G401 (cell line): Measurements from ENCODE around the gene SIGLEC8. TPM values are rescaled to one million over a fixed set of nuclear protein-coding genes. Genes with fewer than 3 reads are reported as not detected.
"Not testable (repeated sequence)": the region's sequence is repeated elsewhere in the genome, so short reads cannot be mapped to it uniquely, and the experiment has no call there.

Source experiments
- DNase-seq: peaks from one replicate; pipeline ENCODE4 v3.0.0-alpha.2; 2015; ENCODE audit warnings: low spot score
- in situ Hi-C: cut with HindIII; loops from 2 replicates; pipeline ENCODE4 v1.10.0; 2016; ENCODE audit warnings: low sequenced_read_pairs, mixed read lengths
- total RNA-seq: library from RNA; depleted of rRNA; stranded (reverse); fragments of >200 nt; shearing (Covaris generic); gene quantifications from 2 replicates; pipeline ENCODE4 v1.2.3, GENCODE V29; 2014; rRNA removed

SIGLEC8 gene
- total RNA-seq = not detected in 2 replicates

GRCh38 chr19:51458051-51458645, at the start of gene SIGLEC8:
Gene SIGLEC8 (minus strand): TSS chr19:51458454. CDS start chr19:51458387, 67 bp downstream.
- in situ Hi-C loops = no loop called here
- no peak for DNase-seq

- in situ Hi-C loops = no loop called here
Observed at GRCh38 chr19:51507640-51508058, 49.4 kb upstream of the SIGLEC8 start.

DNA sequence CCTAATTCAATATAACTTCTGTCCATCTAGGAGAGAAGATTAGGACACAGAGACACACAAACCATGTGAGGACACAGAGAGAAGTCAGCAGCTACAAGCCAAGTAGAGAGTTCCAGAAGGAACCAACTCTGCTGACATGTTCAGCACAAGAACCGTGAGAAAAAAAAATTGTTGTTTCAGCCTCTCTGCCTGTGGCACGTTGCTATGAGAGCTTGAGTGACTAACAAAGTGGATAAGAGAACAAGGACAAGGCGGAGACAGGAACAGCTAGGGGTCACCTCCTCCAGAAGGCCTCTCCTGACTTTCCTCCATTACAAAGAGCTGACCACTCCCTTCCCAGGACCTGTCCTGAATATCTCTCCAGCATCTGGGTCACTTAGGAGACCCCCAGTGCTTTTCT, 48.9 kb upstream of the SIGLEC8 start:
- no peak for DNase-seq
- in situ Hi-C loops = no loop called here

More at GRCh38 chr19:51507640-51508058, 49.4 kb upstream of the SIGLEC8 start:
- no peak for DNase-seq

GRCh38 chr19:51505904-51506303, 47.6 kb upstream of the SIGLEC8 start:
- DNase-seq = no peak
- in situ Hi-C loops = no loop called here

GRCh38 chr19:51503896-51504295, 45.6 kb upstream of the SIGLEC8 start:
- DNase-seq = no peak
- in situ Hi-C loops = no loop called here

DNA sequence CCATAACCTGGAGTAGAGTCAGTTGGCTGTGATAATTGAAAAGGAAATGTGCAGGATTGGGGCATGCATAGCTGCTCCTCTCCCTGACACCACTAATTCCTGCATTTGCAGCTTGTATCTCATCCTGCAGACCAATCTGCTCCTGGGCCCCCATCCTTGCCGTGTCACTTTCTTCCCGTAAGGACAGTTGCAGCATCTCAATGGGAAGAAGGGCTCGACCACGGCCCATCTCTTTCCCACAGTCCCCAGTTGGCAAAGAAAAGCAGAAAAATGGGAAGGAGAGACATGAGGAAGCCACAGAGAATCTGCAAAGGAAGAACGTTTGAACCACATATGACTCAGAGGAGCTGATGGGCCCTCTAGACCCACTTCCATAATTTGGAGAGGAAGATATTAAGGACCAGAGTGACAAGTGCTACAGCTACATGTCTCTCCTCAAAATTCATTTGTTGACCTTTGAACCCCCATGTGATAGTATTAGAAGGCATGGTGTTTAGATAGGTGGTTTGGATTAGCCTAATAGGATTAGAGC, 45.1 kb upstream of the SIGLEC8 start:
- DNase-seq = no peak
- in situ Hi-C loops = no loop called here

DNA sequence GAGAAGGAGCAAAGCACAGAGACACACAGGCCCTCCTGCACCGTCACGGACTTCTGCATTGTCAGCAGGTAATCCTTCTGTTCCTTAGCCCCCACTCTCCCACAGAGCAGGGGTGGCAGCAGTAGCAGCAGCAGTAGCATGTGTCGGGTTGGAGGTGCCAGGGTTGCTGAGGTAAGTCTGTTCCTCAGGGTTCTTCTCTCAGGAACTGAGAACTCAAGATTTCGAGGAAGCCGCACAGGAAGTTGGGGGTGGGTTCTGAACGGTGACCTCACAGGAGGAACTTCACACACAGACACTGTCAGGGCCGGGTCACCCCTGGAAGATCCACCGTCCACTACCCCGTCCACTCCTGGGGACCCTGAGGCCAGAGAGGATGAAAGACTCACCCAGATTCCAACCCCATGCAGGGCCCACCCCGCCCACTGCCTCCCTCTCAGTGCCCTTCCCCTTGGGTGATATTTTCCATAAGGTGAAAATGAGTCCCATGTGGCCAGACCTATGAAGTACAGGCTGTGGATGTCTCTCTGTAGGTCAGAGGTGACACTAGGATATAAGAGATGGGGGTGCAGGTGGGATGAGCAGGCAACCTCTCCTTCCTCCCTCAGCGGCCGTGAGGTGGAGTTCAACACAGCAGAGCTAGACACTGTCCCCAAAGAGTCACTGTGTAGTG, 43.5 kb upstream of the SIGLEC8 start, which contains the start of gene SIGLEC12:
Gene SIGLEC12 (minus strand): TSS at position 207 of the 670 bp plus-strand sequence. CDS start 67 bp downstream, at position 140.
- in situ Hi-C loops = no loop called here
- no peak for DNase-seq

DNA sequence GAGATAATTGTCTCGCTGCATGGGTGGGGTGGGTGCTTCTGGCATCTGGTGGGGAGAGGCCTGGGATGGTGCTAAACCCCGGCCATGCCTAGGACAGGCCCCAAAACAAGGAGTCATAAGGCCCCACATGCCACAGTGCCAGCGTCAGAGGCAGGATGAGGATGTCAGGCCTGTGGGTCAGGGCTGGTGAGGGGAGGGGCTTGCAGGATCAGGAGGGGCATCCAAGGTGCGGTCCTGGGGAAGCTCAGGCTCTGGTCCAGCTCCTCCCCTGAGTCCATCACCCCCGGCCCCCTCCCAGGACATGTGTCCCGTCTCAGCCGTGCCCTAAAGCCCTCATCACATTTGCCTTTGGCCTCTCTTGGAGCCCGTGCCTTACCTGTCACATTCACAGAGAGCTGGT, 42.7 kb upstream of the SIGLEC8 start:
- DNase-seq, in situ Hi-C loops: not testable (repeated sequence)

- no peak for DNase-seq
- in situ Hi-C loops = no loop called here
Observed at GRCh38 chr19:51497666-51498065, 39.4 kb upstream of the SIGLEC8 start.

DNA sequence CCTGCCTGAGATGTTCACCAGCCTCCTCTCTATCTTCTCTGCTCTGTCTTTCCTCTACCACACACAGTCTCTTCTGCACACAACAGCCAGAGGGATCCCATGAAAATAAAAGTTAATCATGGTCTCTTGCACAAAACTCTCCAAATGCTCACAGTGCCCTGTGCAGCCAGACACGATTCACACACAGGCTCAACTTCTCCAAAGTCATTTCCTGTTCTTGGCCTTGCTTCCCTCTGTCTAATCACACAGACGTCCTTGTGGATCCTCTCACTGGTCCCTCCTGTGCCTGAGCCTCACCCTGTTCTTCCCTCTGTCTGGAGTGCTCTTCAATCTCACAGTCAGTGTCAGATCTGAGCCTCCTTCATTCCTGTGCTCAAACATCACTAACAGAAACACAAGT, 35.5 kb upstream of the SIGLEC8 start:
- no peak for DNase-seq
- in situ Hi-C loops = no loop called here

DNA sequence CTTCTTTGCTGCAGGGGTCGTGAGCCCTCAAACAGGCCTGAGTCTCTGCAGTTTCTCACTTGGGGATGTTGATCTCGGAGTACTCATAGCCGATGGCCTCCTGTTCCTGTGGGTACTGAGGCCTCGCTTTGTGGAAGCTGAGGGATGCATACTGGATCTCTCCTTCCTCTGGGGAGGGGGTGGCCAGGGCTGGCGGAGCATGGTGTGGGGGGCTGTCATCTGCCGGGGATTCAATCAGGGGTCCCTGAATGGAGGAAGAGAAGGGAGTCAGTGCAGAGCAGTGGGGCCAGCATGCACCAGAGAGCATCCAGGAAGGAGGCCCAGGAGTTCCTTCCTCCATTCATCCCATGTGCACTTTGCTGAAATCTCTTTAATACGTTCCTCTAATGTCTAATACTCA, 33.3 kb upstream of the SIGLEC8 start:
- DNase-seq = no peak
- in situ Hi-C loops = no loop called here

GRCh38 chr19:51490676-51491075, 32.4 kb upstream of the SIGLEC8 start:
- in situ Hi-C loops = no loop called here
- DNase-seq = no peak

GRCh38 chr19:51489113-51489512, 30.9 kb upstream of the SIGLEC8 start:
- in situ Hi-C loops = no loop called here

GRCh38 chr19:51488491-51488890, 30.2 kb upstream of the SIGLEC8 start:
- no peak for DNase-seq
- in situ Hi-C loops = no loop called here

More at GRCh38 chr19:51489113-51489512, 30.9 kb upstream of the SIGLEC8 start:
- DNase-seq = no peak

GRCh38 chr19:51485960-51486660, 27.9 kb upstream of the SIGLEC8 start:
- in situ Hi-C loops = no loop called here
- DNase-seq = no peak

DNA sequence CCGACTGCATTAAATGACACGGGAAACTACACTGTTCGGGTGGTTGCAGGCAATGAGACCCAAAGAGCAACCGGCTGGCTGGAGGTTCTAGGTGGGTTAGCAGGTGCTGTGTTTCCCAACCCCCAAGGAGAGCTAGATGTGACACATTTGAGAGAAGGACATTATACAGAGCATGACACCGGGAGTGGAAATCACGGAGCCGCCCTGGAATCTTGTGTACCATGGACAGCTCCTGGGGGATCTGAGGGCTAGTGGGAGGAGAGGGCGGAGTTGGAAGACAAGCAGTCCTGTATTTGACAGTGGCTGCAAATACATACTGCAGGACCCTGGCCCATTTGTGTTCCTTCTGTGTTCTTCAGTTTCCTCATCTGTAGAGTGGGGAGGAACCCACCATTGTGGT, 22.3 kb upstream of the SIGLEC8 start:
- in situ Hi-C loops = no loop called here
- no peak for DNase-seq

GRCh38 chr19:51479531-51480331, 21.5 kb upstream of the SIGLEC8 start:
- no peak for DNase-seq
- in situ Hi-C loops = no loop called here

DNA sequence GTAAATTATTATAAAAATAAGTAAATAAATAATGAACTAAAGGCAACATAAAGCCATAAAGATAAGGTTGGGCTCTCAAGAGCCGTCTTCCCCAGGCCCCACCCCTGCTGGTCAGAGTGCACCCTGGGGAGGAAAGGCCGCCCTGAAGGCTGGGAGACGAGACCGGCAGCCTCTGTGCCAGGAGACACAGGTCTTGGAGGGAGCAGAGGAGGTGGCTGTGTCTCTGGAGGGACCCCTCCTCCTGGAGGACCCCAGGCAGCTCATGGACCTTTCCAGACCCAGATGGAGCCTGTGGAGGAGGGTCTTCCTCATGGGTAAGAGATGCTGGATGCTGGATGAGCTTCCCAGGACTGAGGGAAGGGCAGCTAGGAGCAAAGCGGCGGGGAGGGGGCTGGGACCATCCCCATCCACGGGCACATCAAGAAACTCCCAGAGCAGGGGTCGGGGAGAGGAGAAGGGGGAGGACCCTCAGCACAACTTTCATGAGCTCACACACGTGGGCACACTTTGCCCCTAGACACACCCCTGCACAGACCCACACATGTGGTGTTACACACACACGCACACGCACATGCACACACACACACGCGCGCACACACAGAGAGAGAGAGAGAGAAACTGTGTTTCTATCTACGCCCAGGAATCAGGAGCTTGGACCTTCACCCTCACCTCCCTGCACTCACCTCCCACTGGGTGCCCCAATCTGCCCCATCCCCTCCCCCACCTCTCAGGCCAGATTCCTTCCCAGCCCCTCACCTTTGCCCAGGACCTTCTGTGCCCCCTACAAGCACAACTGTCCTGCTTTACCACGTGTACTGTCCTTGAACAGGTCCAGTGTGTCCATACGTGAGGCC, 20.4 kb upstream of the SIGLEC8 start, which contains the start of gene CEACAM18:
Gene CEACAM18 (plus strand): TSS at position 159 of the 854 bp plus-strand sequence.
- in situ Hi-C loops = no loop called here
- DNase-seq = no peak
